ES-I3 (cell line): ENCODE results near the gene TMEM208.

Experiments
- H3K36me3 ChIP-seq: 2 replicates; pipeline ENCODE4 v1.6.1; 2013; ENCODE audit warnings: mild to moderate bottlenecking, low read length, control low read depth, moderate library complexity; ENCODE audit not compliant: insufficient read depth
- H3K4me1 ChIP-seq: 2 replicates; pipeline ENCODE4 v1.6.1; 2013; ENCODE audit warnings: mild to moderate bottlenecking, control low read depth, low read length; ENCODE audit not compliant: insufficient read depth
- H3K9ac ChIP-seq: 2 replicates; pipeline ENCODE4 v1.6.1; 2013; ENCODE audit warnings: low read depth, mild to moderate bottlenecking, low read length, moderate library complexity
- H3K9me3 ChIP-seq: 2 replicates; pipeline ENCODE4 v1.6.1; 2013; ENCODE audit warnings: mild to moderate bottlenecking, low read length, moderate library complexity; ENCODE audit not compliant: control insufficient read depth, insufficient read depth

The TMEM208 gene

DNA sequence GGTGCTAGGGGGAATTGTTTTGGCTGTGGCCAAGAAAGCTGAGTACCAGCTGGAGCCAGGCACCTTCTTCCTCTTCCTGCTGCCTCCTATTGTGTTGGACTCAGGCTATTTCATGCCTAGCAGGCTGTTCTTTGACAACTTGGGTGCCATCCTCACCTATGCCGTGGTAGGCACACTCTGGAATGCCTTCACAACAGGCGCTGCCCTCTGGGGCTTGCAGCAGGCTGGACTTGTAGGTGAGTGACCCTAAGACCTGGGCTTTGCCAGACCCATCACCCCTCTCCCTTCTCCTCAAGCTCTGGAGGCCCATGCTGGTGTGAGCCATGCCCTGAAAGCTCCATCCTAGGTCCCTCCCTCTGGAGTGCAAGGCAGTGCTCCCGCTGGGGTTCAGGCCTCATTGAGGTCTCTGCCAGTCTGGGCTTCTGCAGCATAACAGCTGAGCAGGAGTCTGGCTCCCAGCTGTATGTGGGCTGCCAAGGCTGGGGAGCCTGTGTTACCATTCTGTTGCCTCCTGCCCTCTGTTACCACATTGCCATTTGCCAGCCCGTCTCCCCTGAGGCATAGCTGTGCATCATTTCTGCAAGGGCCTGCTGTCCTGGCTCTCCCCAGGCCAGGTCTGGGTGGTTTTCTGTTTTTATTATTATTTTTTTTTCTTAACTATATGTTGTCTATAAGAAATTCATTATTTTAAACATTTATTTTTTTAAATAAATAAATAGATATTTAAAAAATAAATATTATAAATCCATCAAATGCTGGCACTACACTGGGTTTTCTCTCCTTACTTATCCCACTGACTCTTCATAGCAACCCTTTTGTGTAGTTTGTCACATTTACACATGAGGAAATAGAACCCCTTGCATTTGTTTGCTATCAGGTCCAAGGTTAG is 25.9 kb downstream of the TMEM208 start:
- Histone ChIP-seq H3K36me3 (no peaks in the 10 kb centered on the region), H3K4me1 (peaks cover 7% of the 10 kb centered on the region; the same call in 1 of the 2 replicates), H3K9me3 (no peaks in the 10 kb centered on the region), H3K9ac (no peak overlapping the region)

DNA sequence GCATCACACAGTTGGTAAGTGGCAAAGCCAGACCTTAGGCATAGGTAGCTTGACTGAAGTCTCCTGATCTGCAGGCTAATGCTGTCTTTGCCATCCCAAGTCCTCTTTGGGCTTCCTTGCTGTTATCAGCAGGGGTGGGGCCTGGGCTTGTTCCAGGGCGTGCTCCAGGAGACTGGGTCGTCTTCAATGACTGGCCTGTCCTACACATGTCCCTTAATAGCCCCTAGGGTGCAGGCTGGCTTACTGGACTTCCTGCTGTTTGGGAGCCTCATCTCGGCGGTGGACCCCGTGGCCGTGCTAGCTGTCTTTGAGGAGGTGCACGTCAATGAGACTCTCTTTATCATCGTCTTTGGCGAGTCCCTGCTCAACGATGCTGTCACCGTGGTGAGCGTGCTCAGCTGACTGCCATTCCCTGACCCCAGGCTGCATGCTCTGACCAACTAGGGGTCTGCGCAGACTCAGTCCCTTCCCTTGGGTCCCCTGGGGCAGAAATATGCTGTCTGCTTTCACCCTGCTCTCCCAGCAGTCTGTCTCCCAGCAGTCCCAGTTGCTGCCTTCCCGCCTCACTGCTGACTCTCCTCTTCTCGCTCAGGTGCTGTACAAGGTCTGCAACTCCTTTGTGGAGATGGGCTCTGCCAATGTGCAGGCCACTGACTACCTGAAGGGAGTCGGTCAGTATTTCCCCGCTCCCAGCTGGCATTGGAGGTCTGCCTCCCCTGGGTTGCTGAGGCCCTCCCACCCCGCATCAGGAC is 28.0 kb downstream of the TMEM208 start:
- no peaks in the 10 kb centered on the region for H3K9me3 ChIP-seq
- no peaks in the 10 kb centered on the region for H3K36me3 ChIP-seq
- H3K9ac ChIP-seq: no peak overlapping the region
- H3K4me1 ChIP-seq: no peaks in the 10 kb centered on the region

DNA sequence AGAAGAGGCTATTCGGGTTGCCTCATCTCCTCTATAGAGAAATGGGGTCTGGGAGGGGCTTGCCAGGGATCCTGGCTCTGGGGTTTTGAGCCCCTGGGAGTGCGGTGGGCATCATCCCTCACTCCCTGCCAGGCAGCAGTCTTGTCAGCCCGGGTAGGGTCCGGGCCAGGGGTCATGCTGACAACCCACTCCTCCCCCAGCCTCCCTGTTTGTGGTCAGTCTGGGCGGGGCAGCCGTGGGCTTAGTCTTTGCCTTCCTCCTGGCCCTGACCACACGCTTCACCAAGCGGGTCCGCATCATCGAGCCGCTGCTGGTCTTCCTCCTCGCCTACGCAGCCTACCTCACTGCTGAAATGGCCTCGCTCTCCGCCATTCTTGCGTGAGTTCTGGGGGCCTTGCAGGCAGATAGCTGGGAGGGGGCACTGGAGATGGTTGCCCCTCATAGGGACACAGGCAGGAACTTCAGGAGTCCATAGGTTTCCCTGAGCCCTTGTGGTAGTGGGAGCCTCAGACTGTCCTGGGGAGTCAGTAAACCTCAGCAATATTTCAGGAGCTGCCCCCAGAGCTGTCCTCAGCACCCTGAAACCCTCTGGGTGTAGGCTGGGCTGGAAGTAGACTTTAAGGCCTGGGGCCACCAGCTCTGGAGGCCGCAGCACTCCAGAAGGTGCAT is 28.8 kb downstream of the TMEM208 start:
- Histone ChIP-seq H3K4me1 (no peaks in the 10 kb centered on the region), H3K9me3 (no peaks in the 10 kb centered on the region), H3K9ac (no peak overlapping the region), H3K36me3 (no peaks in the 10 kb centered on the region)

DNA sequence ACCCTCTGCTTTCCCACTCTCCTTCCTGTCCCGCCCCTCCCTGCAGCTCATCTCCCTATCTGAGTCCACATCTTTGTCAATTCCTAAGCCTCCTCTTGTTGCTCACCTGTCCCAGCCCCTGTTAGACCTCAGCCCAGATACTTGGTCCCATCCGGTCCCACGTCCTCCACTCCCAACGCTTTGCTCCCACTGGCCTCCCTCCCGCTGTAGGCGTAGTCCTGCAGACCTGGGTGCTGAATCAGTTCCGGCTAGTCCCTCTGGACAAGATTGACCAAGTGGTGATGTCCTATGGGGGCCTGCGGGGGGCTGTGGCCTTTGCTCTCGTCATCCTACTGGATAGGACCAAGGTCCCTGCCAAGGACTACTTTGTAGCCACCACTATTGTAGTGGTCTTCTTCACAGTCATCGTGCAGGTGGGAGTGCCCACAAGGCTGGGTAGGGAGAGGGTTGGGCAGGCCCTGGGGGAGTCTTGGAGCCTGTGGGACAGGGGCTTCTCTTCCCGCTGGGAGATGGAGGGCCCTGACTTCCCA is 29.8 kb downstream of the TMEM208 start:
- Histone ChIP-seq H3K9ac (no peak overlapping the region), H3K36me3 (no peaks in the 10 kb centered on the region), H3K9me3 (no peaks in the 10 kb centered on the region), H3K4me1 (no peaks in the 10 kb centered on the region)

DNA sequence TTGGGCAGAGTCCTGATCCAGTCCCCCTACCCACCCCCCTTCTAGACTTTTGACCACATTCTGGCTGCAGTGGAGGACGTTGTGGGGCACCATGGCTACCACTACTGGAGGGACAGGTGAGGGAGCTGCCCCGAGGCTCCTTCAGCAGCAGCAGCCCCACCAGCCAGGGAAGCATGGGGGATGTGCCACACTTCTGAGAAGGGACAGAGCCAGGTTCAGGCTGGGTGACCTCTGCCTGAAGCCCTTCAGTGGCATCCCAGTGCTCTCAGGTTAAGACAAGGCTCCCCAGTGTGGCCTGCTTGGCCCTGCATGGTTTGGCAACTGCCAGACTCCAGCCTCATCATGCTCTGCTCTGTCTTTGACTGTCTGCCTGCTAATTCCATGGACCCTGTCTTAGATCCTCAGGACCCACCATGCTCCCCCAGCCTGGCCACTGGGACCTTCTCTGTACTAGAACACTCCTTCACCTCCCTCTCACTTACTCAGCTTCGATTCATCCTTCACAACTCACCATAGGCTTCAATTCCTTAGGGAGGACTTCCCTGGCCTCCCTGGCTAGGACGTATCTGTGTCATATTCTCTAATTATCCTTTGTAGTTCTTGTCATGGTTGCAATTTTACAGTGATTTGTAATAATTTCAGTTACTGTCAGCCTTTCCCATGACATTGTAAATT is 30.7 kb downstream of the TMEM208 start:
- Histone ChIP-seq H3K9ac (no peak overlapping the region), H3K4me1 (no peaks in the 10 kb centered on the region), H3K36me3 (no peaks in the 10 kb centered on the region), H3K9me3 (no peaks in the 10 kb centered on the region)

DNA sequence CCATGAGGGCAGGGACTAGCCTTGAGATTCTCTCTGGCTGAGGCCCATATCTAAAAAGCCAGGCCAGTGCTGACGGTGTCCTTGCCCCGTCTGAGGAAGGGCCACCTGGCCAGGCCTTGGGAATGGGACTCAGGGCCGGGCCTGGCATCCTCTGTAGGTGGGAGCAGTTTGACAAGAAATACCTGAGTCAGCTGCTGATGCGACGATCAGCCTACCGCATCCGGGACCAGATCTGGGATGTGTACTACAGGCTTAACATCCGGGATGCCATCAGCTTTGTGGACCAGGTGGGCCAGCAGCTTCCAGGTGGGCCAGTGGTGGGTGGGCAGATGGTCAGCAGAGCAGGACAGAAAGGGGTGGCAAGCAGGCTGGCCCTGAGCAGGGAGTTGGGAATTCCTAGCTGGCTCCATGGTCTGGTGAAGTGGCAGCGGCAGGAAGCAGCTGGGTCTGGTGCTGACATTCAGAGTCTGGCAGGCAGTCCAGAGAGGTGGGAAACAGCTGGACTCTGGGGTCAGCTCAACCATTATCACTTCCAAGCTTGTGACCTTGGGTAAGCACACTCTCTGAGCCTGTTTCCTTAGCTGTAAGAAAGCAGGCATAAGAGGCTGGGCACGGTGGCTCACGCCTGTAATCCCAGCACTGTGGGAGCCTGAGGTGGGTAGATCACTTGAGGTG is 31.4 kb downstream of the TMEM208 start:
- Histone ChIP-seq H3K9ac (no peak overlapping the region), H3K36me3 (no peaks in the 10 kb centered on the region), H3K9me3 (no peaks in the 10 kb centered on the region), H3K4me1 (no peaks in the 10 kb centered on the region)

DNA sequence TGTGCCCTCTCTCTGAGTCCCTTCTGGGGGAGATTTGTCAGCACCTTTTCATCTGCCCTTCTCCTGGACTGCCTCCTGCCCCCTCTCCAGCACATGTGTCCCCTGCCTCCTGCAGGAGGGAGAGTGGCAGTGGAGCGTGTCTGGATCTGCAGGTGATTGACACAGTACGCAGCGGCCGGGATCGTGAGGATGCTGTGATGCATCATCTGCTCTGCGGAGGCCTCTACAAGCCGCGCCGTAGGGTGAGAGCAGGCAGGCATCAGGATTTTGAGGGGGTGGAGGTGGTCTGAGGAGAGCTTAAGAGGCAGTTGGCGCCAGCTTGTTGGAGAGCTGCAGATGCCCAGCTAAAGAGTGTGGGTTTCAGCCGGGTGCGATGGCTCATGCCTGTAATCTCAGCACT is 32.8 kb downstream of the TMEM208 start:
- no peak overlapping the region for H3K9ac ChIP-seq
- H3K36me3 ChIP-seq: no peaks in the 10 kb centered on the region
- no peaks in the 10 kb centered on the region for H3K9me3 ChIP-seq
- no peaks in the 10 kb centered on the region for H3K4me1 ChIP-seq

DNA sequence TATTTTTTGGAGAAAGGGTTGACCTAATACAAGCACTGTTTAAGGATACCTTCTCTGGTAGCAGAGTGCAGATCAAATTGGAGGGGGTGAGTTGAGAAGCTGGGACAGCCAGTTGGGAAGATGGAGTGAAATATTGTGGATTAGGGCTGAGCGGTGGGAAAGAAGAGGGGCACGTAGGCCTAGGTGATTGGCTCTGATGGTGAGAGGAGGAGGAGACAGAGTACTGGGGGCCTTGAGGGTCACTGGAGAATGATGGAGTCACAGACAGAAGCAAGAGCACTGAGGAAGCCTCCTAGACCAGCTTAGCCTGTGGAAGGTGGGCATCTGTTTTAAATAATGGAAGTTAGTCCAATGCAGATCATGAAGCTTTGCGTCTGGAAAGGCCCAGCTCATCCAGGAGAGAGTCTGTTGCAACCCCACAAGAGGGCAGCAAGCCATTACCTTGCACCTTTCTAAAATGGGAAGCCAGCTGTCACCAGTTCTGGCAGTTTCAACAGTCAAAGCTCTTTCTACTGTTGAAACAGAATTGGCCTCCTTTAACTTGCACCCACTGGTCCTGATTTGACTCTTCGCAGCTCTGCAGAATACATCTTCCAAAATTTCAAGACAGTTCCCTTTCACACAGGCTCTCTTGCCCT is 33.6 kb downstream of the TMEM208 start:
- no peak overlapping the region for H3K9ac ChIP-seq
- no peaks in the 10 kb centered on the region for H3K36me3 ChIP-seq
- no peaks in the 10 kb centered on the region for H3K4me1 ChIP-seq
- no peaks in the 10 kb centered on the region for H3K9me3 ChIP-seq

DNA sequence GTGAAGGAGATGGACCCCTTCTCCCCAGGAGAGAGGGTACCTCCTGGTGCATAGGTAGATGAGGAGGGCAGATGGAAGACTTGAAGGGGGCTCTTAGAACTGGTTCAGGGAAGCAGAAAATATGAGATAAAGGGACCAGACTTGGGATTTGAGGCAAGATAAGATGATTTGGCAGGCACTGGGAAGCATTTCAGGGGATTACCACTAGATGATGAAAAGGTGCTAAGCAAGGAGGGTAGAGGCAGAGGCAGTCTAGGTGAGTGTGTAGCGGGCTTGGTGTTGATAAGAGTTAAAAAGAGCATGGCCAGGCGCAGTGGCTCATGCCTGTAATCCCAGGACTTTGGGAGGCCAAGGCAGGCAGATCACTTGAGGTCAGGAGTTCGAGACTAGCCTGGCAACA is 36.3 kb downstream of the TMEM208 start:
- Histone ChIP-seq H3K9ac (no peak overlapping the region), H3K4me1 (no peaks in the 10 kb centered on the region)

DNA sequence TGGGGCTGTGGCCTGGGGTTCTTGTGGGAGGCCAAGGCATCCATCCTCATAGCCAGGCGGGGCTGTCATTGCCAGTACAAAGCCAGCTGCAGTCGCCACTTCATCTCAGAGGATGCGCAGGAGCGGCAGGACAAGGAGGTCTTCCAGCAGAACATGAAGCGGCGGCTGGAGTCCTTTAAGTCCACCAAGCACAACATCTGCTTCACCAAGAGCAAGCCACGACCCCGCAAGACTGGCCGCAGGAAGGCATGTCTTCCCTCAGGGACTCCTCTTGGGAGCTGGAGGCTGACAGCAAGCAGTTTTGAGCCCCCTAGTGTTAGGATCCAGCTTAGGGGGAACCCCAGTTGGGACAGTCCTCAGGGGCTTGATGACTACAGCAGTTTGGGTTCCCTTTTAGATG is 37.3 kb downstream of the TMEM208 start:
- H3K9ac ChIP-seq: no peak overlapping the region

More for the DNA sequence above, 36.3 kb downstream of the TMEM208 start:
- Histone ChIP-seq H3K9me3 (no peaks in the 10 kb centered on the region), H3K36me3 (no peaks in the 10 kb centered on the region)

DNA sequence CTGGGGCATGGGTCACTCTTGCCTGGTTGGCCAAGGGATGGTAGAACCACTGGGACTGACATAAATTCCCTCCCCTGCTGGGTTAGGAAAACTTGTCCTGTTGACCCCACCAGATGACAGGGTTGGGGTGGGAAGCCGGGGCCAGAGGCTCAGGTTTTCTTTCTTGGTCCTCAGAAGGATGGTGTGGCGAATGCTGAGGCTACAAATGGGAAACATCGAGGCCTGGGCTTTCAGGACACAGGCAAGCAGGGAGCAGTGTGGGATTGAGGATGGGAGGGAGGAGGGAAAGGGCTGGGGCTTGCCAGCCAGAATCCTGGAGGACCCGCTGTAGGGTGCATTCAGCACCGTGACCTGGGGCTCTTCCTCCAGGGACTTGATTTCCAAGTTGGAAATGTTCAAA is 37.9 kb downstream of the TMEM208 start:
- H3K9me3 ChIP-seq: no peaks in the 10 kb centered on the region
- H3K4me1 ChIP-seq: peaks cover 4% of the 10 kb centered on the region; the same call in 1 of the 2 replicates
- no peaks in the 10 kb centered on the region for H3K36me3 ChIP-seq
- no peak overlapping the region for H3K9ac ChIP-seq

More for the DNA sequence above, 37.3 kb downstream of the TMEM208 start:
- Histone ChIP-seq H3K36me3 (no peaks in the 10 kb centered on the region), H3K9me3 (no peaks in the 10 kb centered on the region), H3K4me1 (no peaks in the 10 kb centered on the region)

DNA sequence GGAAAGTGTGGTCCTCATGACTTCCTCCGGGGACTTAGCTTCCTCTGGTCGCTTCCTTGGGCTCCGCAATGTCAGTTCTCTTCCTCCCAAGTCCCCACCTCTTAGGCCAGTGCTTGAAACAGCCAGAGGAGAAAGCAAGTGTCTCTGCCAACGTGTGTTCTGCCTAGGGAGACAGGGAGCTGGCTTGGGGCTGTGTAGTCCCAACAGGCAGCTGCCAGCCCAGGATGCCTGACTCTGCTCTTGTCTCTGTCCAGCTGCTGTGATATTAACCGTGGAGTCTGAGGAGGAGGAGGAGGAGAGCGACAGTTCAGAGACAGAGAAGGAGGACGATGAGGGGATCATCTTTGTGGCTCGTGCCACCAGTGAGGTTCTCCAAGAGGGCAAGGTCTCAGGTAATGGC is 38.9 kb downstream of the TMEM208 start:
- Histone ChIP-seq H3K9ac (no peak overlapping the region), H3K9me3 (no peaks in the 10 kb centered on the region)

DNA sequence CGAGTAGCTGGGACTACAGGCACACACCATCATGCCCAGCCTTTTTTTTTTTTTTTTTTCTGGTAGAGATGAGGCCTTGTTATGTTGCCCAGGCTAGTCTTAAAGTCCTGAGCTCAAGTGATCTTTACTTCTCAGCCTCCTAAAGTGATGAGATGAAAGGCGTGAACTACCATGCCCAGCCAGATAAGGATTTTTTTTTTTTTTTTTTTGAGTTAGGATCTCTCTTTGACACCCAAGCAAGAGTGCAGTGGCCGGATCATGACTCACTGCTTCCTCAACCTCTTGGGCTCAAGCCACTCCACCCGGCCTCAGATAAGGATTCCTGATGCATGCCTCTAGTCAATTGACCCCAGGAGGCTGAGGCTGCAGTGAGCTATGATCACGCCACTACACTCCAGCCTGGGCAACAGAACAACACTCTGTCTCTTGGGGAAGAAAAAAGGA is 41.2 kb downstream of the TMEM208 start:
- no peaks in the 10 kb centered on the region for H3K9me3 ChIP-seq
- no peak overlapping the region for H3K9ac ChIP-seq
- peaks cover 5% of the 10 kb centered on the region; the same call in 1 of the 2 replicates for H3K4me1 ChIP-seq
- no peaks in the 10 kb centered on the region for H3K36me3 ChIP-seq

More for the DNA sequence above, 38.9 kb downstream of the TMEM208 start:
- Histone ChIP-seq H3K36me3 (no peaks in the 10 kb centered on the region), H3K4me1 (peaks cover 5% of the 10 kb centered on the region; the same call in 1 of the 2 replicates)
